ENCODE measurements around the gene GNB1.

DNA sequence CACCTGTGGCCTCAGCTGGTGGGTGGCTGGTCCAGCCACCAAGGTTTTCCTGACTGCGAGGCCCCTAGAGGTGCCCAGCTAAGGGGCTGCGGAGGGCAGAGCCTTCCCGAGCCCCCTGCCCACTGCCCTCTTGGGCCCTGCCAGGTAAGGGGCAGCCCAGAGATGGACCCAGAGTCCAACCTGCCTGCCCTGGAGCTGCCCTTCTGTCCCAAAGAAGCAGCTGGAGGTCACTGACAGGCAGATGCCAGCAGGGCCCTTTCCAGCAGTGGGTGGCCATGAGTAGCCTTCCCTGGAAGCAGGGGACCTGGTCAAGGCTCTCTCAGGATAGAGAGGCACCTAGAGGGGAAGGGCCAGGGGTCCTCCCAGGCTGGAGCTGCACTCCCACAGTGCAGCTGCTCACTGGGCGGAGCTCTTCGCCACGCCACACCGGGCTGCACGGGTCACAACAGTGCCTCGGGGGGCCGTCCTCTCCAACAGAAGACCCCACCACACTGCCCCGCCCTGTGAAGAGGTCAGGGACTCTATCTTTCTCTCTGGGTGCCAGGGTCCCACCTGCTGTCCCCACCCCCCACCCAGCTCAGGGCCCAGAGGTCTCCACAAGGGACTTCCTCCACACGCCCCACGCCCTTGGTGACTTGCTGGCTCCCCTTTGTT, 10.9 kb upstream of the GNB1 start:
- TF ChIP-seq CTCF (IDR thresholded peaks at IDR 0.05): no peak
- TF ChIP-seq POLR2A (IDR thresholded peaks at IDR 0.05): no peak
